Fibroblast of lung (primary cell): ENCODE data around the gene VTI1A. TPM values are rescaled to one million over a fixed set of nuclear protein-coding genes. Genes with fewer than 3 reads are reported as not detected.

Experiments used
- DNase-seq, 2 donors: peaks; one replicate each; pipeline versions ENCODE4 v3.0.0 to v3.0.0-alpha.2; 2010; ENCODE audit warnings: low read depth in 2 of 2
- H2AFZ ChIP-seq: 2 replicates; pipeline ENCODE4 v1.5.1; 2012; ENCODE audit warnings: low read length, control low read depth, inconsistent platforms
- H3K27ac ChIP-seq: 2 replicates; pipeline ENCODE4 v1.5.1; 2011; ENCODE audit warnings: low read length, control low read depth; ENCODE audit not compliant: insufficient read depth
- H3K27me3 ChIP-seq: 2 replicates; pipeline ENCODE4 v1.5.1; 2011; ENCODE audit warnings: mild to moderate bottlenecking, low read length; ENCODE audit not compliant: control insufficient read depth, insufficient read depth
- H3K36me3 ChIP-seq: 2 replicates; pipeline ENCODE4 v1.5.1; 2011; ENCODE audit warnings: low read length; ENCODE audit not compliant: control insufficient read depth, insufficient read depth
- H3K4me1 ChIP-seq: 2 replicates; pipeline ENCODE4 v1.5.1; 2011; ENCODE audit warnings: low read length; ENCODE audit not compliant: control insufficient read depth, insufficient read depth; ENCODE audit errors: extremely low read depth
- H3K4me2 ChIP-seq: 2 replicates; pipeline ENCODE4 v1.5.1; 2011; ENCODE audit warnings: low read length, control low read depth; ENCODE audit not compliant: insufficient read depth; ENCODE audit errors: extremely low read depth
- H3K4me3 ChIP-seq, 4 experiments: fragments of 200-600 bp in 1 of 4; sonication (generic) in 1 of 4; replicated peaks in 1 of 4; 2 replicates each; pipeline ENCODE4 v1.5.1; 2011 to 2016; ENCODE audit warnings: low read length in 4 of 4, low read depth in 3 of 4, mild to moderate bottlenecking in 3 of 4, control low read depth in 2 of 4, inconsistent platforms in 1 of 4, mixed read lengths in 1 of 4; ENCODE audit not compliant: insufficient read depth in 1 of 4; ENCODE audit errors: control extremely low read depth in 1 of 4
- H3K79me2 ChIP-seq: 2 replicates; pipeline ENCODE4 v1.5.1; 2012; ENCODE audit warnings: mild to moderate bottlenecking, low read length, inconsistent platforms; ENCODE audit not compliant: control insufficient read depth, insufficient read depth
- H3K9ac ChIP-seq: 2 replicates; pipeline ENCODE4 v1.5.1; 2011; ENCODE audit warnings: mild to moderate bottlenecking, low read length, control low read depth; ENCODE audit not compliant: insufficient read depth
- H3K9me3 ChIP-seq: 2 replicates; pipeline ENCODE4 v1.5.1; 2012; ENCODE audit warnings: low read depth, low read length; ENCODE audit not compliant: control insufficient read depth, insufficient read depth
- H4K20me1 ChIP-seq: 2 replicates; pipeline ENCODE4 v1.5.1; 2011; ENCODE audit warnings: low read length; ENCODE audit not compliant: control insufficient read depth, insufficient read depth; ENCODE audit errors: extremely low read depth
- EZH2 ChIP-seq: IDR thresholded peaks from 2 replicates; pipeline ENCODE4 v1.5.1; 2012; ENCODE audit warnings: low read length, control low read depth, mild to moderate bottlenecking; ENCODE audit errors: missing control alignments
- polyA plus RNA-seq, 2 donors: library from polyadenylated mRNA; depleted of rRNA in 1 of 2; stranded (reverse) in 1 of 2; unstranded in 1 of 2; fragments of >200 nt; gene quantifications; 2 replicates each; pipeline ENCODE4 v1.2.1, GENCODE V29; 2011 to 2012; ENCODE audit warnings: missing spikeins in 1 of 2
- total RNA-seq: library from RNA; depleted of rRNA; stranded (reverse); fragments of >200 nt; gene quantifications from 2 replicates; pipeline ENCODE4 v1.2.1, GENCODE V29; 2014
- TF ChIP-seq, protein P1 (sequence below), 2 donors: IDR thresholded peaks in 1 of 2; conservative IDR thresholded peaks in 1 of 2; 1 replicate in 1 of 2; 2 replicates in 1 of 2; pipeline ENCODE4 v1.5.1; 2011 to 2012; ENCODE audit warnings: low read length in 2 of 2, control low read depth in 1 of 2, inconsistent platforms in 1 of 2, low read depth in 1 of 2, mild to moderate bottlenecking in 1 of 2

The VTI1A gene
- total and polyA plus RNA-seq, 2 donors (not counting 1 experiment from before 2014, with no cell fraction given) = 19.1 to 30.9 TPM

DNA sequence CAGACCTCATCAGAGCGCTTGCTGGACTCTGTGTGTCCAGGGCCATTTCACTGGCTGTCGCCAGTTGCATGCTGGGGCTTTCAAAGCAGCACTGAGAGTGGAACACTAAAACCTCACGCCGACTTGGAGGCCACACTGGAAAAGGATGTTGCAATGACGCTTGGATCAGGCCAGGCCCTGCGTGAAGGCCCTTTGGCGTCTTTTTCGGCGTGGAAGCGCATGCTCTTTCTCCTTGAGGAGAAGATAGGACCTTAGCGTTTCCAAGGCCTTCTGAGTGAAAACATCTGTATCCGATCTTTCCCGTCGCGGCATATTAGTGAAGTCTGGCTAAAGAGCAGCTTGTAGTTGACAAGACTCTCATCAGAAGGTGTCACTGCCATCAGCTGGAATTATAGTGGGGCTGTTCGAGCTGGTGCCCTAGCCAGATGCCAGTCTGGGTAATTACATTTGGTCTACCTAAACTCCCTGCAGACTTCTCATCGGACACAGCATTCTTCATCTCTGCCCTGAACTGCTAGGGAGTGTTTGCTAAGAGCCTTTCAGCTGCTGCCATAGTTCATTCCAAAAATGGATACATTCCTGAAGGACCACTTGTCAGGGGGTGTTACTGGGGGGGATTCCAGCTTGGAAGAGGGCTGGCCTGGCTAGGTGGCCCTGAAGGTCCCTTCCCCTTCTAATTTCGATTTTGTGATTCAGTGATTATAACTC lies 335.3 kb downstream of the VTI1A start:
- H3K9me3 ChIP-seq = no peaks in the 10 kb centered on the region
- no peaks in the 10 kb centered on the region for H3K79me2 ChIP-seq
- H3K36me3 ChIP-seq = no peaks in the 10 kb centered on the region
- H3K27ac ChIP-seq = no peak overlapping the region
- no peaks in the 10 kb centered on the region for H4K20me1 ChIP-seq
- no peak overlapping the region for H3K4me2 ChIP-seq
- no peaks in the 10 kb centered on the region for H3K27me3 ChIP-seq
- H3K9ac ChIP-seq = no peak overlapping the region
- no peak for TF ChIP-seq EZH2
- TF ChIP-seq, protein P1, sequence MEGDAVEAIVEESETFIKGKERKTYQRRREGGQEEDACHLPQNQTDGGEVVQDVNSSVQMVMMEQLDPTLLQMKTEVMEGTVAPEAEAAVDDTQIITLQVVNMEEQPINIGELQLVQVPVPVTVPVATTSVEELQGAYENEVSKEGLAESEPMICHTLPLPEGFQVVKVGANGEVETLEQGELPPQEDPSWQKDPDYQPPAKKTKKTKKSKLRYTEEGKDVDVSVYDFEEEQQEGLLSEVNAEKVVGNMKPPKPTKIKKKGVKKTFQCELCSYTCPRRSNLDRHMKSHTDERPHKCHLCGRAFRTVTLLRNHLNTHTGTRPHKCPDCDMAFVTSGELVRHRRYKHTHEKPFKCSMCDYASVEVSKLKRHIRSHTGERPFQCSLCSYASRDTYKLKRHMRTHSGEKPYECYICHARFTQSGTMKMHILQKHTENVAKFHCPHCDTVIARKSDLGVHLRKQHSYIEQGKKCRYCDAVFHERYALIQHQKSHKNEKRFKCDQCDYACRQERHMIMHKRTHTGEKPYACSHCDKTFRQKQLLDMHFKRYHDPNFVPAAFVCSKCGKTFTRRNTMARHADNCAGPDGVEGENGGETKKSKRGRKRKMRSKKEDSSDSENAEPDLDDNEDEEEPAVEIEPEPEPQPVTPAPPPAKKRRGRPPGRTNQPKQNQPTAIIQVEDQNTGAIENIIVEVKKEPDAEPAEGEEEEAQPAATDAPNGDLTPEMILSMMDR (conservative IDR thresholded peaks at IDR 0.05 in 1 of 2, IDR thresholded peaks at IDR 0.05 in 1 of 2; ENCODE audit: low read depth in 1 of 2, low read length in 2 of 2) = no peak
- peak in 1 of 2 donors; percentile 26 for DNase-seq
- no peak overlapping the region for H3K4me3 ChIP-seq
- H3K4me1 ChIP-seq = peaks cover 3% of the 10 kb centered on the region
- H2AFZ ChIP-seq = no peak overlapping the region

DNA sequence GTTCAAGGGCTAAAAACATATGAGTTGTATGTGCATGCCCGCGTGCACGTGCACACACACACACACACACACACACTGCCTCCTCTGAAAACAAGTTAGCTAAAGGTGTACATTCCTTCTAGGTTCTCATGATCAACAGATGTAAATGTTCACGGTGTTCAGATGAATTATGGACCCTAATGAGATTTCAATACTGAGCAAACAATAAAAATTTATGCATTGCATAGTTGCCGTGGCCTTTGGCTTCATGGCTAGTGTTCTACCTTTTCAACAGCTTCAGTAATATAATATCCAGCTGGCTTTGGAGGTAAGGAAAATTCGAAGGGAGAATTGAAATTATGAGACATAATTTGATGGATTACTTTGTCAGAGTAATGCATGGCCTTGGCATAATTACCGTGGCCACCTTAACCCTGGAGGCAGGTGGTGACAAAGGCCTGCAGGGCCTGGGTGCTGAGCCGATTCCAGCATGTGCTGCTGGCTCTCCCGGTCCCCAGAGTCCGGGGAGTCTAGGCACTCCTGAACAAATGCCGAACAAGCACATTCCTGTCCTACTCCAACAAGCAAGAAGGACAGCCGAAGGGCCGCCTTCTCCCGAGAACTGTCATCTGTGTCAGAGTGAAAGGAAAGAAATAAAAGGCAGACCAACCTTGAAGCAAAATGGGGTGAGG lies 336.5 kb downstream of the VTI1A start:
- Histone ChIP-seq H2AFZ (no peak overlapping the region), H3K9ac (no peak overlapping the region), H3K27ac (no peak overlapping the region), H3K9me3 (no peaks in the 10 kb centered on the region), H3K36me3 (no peaks in the 10 kb centered on the region), H3K27me3 (no peaks in the 10 kb centered on the region), H3K4me1 (peaks cover 3% of the 10 kb centered on the region), H4K20me1 (no peaks in the 10 kb centered on the region), H3K79me2 (no peaks in the 10 kb centered on the region), H3K4me2 (no peak overlapping the region), H3K4me3 (no peak overlapping the region)
- TF ChIP-seq, protein P1 (conservative IDR thresholded peaks at IDR 0.05 in 1 of 2, IDR thresholded peaks at IDR 0.05 in 1 of 2; ENCODE audit: low read depth in 1 of 2, low read length in 2 of 2) = no peak
- TF ChIP-seq EZH2 = no peak
- DNase-seq = no peak

DNA sequence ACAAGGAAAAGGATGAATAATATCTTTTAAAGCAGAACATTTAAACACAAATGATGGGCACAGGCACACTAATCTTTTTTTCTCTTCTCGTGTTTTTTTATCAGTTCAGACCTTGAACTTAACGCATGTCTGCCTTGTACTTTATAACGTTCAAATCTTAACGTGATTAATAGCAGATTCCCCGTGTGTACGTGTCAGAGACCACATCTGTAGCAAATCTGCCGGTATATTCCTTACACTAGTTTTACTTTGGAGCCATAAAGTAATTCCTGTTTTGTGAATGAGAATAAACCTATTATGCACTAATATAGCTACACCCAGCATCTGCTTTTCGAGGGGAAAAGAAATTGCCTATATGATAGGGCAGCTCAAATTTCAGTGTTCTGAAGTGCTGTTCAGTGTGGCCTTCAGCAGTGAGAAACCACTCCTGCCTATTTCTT lies 337.0 kb downstream of the VTI1A start:
- H3K79me2 ChIP-seq = no peaks in the 10 kb centered on the region
- H3K9me3 ChIP-seq = no peaks in the 10 kb centered on the region
- no peak for DNase-seq
- no peak overlapping the region for H3K4me2 ChIP-seq
- no peak overlapping the region for H3K27ac ChIP-seq
- no peaks in the 10 kb centered on the region for H3K27me3 ChIP-seq
- no peak overlapping the region for H2AFZ ChIP-seq
- no peaks in the 10 kb centered on the region for H4K20me1 ChIP-seq
- H3K4me1 ChIP-seq = no peaks in the 10 kb centered on the region
- TF ChIP-seq, protein P1 (conservative IDR thresholded peaks at IDR 0.05 in 1 of 2, IDR thresholded peaks at IDR 0.05 in 1 of 2; ENCODE audit: low read depth in 1 of 2, low read length in 2 of 2) = no peak
- TF ChIP-seq EZH2 = no peak
- H3K4me3 ChIP-seq = no peak overlapping the region
- no peak overlapping the region for H3K9ac ChIP-seq
- H3K36me3 ChIP-seq = no peaks in the 10 kb centered on the region
